Hepatic stellate cell (primary cell): ENCODE results near the gene CHSY3.
"Not testable (repeated sequence)": the region's sequence is repeated elsewhere in the genome, so short reads cannot be mapped to it uniquely, and the experiment has no call there.

Experiments
- DNase-seq: peaks from one replicate; pipeline ENCODE4 v3.0.0; 2011; ENCODE audit warnings: low spot score

The CHSY3 gene

GRCh38 chr5:130164966-130165365 is 260.7 kb downstream of the CHSY3 start:
- DNase-seq: no peak

- no peak for DNase-seq
Observed at GRCh38 chr5:130166839-130167490, 262.7 kb downstream of the CHSY3 start.

GRCh38 chr5:130168211-130168610 is 263.9 kb downstream of the CHSY3 start:
- DNase-seq: peak; percentile 2

- DNase-seq: no peak
Observed at GRCh38 chr5:130171699-130172098, 267.4 kb downstream of the CHSY3 start.

- no peak for DNase-seq
Observed at GRCh38 chr5:130183115-130183514, 278.9 kb downstream of the CHSY3 start.

GRCh38 chr5:130189961-130190360 is 285.7 kb downstream of the CHSY3 start:
- DNase-seq: no peak

- DNase-seq: no peak
Observed at GRCh38 chr5:130198927-130199326, 294.7 kb downstream of the CHSY3 start.

- no peak for DNase-seq
Observed at GRCh38 chr5:130206686-130207085, 302.4 kb downstream of the CHSY3 start.

- DNase-seq: no peak
Observed at GRCh38 chr5:130213607-130214006, 309.3 kb downstream of the CHSY3 start.

- DNase-seq: no peak
Observed at GRCh38 chr5:130216286-130216685, 312.0 kb downstream of the CHSY3 start.

GRCh38 chr5:130222573-130222972 is 318.3 kb downstream of the CHSY3 start:
- DNase-seq: no peak

GRCh38 chr5:130226556-130226955 is 322.3 kb downstream of the CHSY3 start:
- not testable (repeated sequence) for DNase-seq

- DNase-seq: no peak
Observed at GRCh38 chr5:130227699-130228098, 323.4 kb downstream of the CHSY3 start.

- DNase-seq: no peak
Observed at GRCh38 chr5:130231786-130232185, 327.5 kb downstream of the CHSY3 start.

GRCh38 chr5:130234816-130235215 is 330.6 kb downstream of the CHSY3 start:
- no peak for DNase-seq
